Nephron (organoid): ENCODE results near the gene RAB43.
"Not testable (repeated sequence)": the region's sequence is repeated elsewhere in the genome, so short reads cannot be mapped to it uniquely, and the experiment has no call there.

ENCODE experiments used
- H3K27ac Mint-ChIP-seq, 3 experiments: 2 replicates each; pipeline ENCODE4 v1.8.0; 2020; ENCODE audit warnings: mixed read lengths in 3 of 3, mild to moderate bottlenecking in 2 of 3, moderate library complexity in 1 of 3
- H3K27me3 Mint-ChIP-seq: 2 replicates; pipeline ENCODE4 v1.8.0; 2021; ENCODE audit warnings: low read depth, mild to moderate bottlenecking, moderate library complexity, mixed read lengths
- H3K36me3 Mint-ChIP-seq: 2 replicates; pipeline ENCODE4 v1.8.0; 2020; ENCODE audit warnings: low read depth, mixed read lengths
- H3K4me1 Mint-ChIP-seq: 2 replicates; pipeline ENCODE4 v1.8.0; 2020; ENCODE audit warnings: mixed read lengths
- H3K4me3 Mint-ChIP-seq, 3 experiments: 2 replicates each; pipeline ENCODE4 v1.8.0; 2020; ENCODE audit warnings: mild to moderate bottlenecking in 3 of 3, mixed read lengths in 3 of 3, moderate library complexity in 2 of 3
- H3K9me3 Mint-ChIP-seq: 2 replicates; pipeline ENCODE4 v1.8.0; 2020; ENCODE audit warnings: mixed read lengths
- TF ChIP-seq, protein P1 (sequence below), 3 experiments: fragments of 200-600 bp; sonication (generic); IDR thresholded peaks; one replicate each; pipeline ENCODE4 v1.5.0; 2021; ENCODE audit warnings: antibody characterized with exemption in 3 of 3; ENCODE audit not compliant: unreplicated experiment in 3 of 3

The RAB43 gene

DNA sequence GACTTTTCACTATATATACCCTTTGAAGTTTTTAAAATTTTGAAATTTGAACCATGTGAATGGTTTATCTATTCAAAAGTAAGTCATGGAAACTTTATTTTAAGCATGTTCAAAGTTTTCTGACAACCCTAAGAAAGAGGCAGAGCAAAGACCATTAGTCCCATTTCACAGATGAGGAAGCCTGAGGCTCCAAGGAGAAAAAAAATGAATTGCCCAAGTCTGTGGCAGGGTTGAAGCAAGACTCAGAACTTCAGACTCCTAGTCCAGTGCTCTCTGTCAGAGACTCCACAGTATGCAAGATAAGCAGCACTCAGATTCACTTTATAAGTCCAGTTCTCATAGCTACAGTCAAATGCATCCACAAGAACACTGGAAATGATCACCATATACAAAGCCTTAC, 4.5 kb downstream of the RAB43 start:
- Mint-ChIP-seq H3K4me3 (peak overlapping the region in 2 of 3 experiments; percentile 36 to 47), H3K27ac (no peak overlapping the region), H3K36me3 (peaks cover 16% of the 10 kb centered on the region), H3K4me1 (peaks cover 33% of the 10 kb centered on the region), H3K27me3 (no peaks in the 10 kb centered on the region), H3K9me3 (no peaks in the 10 kb centered on the region)
- TF ChIP-seq, protein P1, sequence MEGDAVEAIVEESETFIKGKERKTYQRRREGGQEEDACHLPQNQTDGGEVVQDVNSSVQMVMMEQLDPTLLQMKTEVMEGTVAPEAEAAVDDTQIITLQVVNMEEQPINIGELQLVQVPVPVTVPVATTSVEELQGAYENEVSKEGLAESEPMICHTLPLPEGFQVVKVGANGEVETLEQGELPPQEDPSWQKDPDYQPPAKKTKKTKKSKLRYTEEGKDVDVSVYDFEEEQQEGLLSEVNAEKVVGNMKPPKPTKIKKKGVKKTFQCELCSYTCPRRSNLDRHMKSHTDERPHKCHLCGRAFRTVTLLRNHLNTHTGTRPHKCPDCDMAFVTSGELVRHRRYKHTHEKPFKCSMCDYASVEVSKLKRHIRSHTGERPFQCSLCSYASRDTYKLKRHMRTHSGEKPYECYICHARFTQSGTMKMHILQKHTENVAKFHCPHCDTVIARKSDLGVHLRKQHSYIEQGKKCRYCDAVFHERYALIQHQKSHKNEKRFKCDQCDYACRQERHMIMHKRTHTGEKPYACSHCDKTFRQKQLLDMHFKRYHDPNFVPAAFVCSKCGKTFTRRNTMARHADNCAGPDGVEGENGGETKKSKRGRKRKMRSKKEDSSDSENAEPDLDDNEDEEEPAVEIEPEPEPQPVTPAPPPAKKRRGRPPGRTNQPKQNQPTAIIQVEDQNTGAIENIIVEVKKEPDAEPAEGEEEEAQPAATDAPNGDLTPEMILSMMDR (IDR thresholded peaks at IDR 0.05; ENCODE audit: unreplicated experiment in 3 of 3) = no peak

DNA sequence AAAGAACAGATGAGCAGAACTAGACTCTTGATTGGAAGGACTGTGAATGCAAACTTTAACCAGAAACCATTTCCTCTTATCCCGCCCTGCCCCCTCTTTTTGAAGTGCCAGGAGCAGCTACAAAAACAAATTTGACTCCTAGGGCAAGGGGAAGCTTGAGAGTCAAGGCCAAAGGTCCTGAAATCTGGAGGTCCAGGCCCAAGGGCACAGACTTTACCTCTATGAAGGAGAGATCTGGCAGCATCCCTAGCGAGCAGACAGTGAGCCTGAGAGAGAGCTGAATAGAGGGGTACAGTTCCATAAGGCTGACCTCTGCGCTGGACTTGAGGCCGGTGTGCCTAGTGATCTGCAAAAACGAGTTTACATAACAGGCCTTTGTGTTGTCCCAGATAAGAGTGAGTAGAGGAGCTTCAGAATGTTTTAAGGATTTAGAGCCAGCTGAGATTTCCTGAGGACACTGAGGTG, 5.1 kb downstream of the RAB43 start:
- TF ChIP-seq, protein P1 (IDR thresholded peaks at IDR 0.05; ENCODE audit: unreplicated experiment in 3 of 3) = no peak
- H3K4me3 Mint-ChIP-seq = peak overlapping the region; percentile 9 to 31 (median 22)
- H3K4me1 Mint-ChIP-seq = peaks cover 33% of the 10 kb centered on the region
- no peaks in the 10 kb centered on the region for H3K9me3 Mint-ChIP-seq
- peaks cover 17% of the 10 kb centered on the region for H3K36me3 Mint-ChIP-seq
- H3K27me3 Mint-ChIP-seq = no peaks in the 10 kb centered on the region
- peak overlapping the region in 2 of 3 experiments; percentile 43 to 55 for H3K27ac Mint-ChIP-seq

DNA sequence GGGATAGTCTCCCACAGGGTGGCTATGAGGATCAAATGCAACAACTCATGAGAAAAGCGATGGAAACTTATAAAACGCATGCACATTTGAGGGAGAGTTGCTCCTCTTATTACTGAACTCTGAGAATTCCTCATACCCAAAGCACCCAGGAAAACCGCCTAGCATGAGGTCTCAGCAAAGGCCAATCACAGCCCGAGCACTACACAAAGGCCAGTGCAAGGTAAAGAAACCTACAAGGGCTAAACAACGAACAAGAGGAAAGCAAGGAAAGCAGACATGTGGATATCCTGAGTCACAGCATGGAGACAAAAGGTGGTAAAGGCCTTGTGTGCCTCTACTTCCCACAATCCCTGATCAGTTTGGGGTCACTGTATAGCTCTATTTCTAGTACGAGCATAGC, 7.1 kb downstream of the RAB43 start:
- Mint-ChIP-seq H3K4me3 (no peak overlapping the region), H3K27me3 (no peaks in the 10 kb centered on the region), H3K27ac (no peak overlapping the region), H3K9me3 (no peaks in the 10 kb centered on the region), H3K4me1 (peaks cover 21% of the 10 kb centered on the region), H3K36me3 (peaks cover 29% of the 10 kb centered on the region)
- TF ChIP-seq, protein P1 (IDR thresholded peaks at IDR 0.05; ENCODE audit: unreplicated experiment in 3 of 3) = no peak

DNA sequence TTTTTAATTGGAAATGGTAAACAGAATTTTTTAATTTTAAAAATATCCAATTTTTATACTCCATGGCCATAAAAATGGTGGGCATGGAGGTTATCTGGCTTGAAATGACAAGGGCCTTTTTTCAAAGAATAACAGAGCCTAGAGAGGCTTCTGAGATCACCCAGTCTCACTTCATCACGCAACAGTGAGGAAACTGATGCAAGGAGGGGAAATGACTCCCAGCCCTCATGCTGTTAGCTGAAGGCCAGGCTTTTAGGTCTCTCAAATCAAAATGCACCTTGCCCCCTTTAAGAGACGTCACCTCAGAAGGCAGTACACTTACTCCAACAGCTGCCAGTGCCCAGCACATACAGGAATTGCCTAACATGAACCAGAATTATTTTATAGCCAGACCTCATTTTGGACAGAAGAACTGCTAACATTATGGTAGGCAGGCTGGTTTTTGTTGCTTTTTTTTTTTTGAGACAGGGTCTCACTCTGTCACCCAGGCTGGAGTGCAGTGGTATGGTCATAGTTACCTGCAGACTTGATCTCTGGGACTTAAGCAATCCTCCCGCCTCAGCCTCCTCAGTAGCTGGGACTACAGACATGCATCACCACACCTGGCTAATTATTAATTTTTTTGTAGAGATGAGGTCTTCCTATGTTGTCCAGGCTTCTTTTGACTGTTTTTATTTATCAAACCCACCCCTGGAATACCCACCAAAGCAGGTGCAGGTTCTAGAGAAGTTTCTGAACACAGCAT, 9.1 kb downstream of the RAB43 start:
- Mint-ChIP-seq H3K27ac (no peak overlapping the region), H3K9me3 (no peaks in the 10 kb centered on the region), H3K4me3 (no peak overlapping the region), H3K27me3 (no peaks in the 10 kb centered on the region), H3K4me1 (peaks cover 9% of the 10 kb centered on the region), H3K36me3 (peaks cover 30% of the 10 kb centered on the region)
- TF ChIP-seq, protein P1 (IDR thresholded peaks at IDR 0.05; ENCODE audit: unreplicated experiment in 3 of 3) = no peak

DNA sequence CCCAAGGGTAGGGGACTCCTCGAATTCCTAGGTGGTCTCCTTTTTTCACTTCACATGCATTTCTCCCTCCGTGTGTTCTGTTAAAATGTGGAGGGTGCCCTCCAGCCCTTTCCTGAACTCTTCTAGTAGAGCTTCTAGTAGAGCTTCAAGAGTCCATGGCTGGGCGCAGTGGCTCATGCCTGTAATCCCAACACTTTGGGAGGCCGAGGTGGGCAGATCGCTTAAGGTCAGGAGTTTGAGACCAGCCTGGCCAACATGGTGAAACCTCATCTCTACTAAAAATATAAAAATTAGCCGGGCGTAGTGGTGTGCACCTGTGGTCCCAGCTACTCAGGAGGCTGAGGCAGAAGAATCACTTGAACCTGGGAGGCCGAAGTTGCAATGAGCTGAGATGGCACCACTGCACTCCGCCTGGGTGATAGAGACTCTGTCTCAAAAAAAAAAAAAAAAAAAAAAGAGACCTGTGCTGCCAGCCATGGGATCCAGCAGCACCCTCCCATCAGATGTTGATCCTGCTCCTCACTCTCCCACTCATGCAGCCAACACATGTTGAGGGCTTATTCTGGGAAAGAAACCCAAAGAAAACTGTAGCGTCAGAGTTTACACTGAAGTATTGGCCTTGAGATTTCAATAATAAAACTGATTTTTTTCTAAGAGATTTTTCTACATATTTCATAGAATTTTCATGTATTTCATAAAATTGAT, 10.4 kb downstream of the RAB43 start:
- H3K9me3 Mint-ChIP-seq, H3K4me1 Mint-ChIP-seq, H3K27me3 Mint-ChIP-seq, H3K4me3 Mint-ChIP-seq, H3K27ac Mint-ChIP-seq: not testable (repeated sequence)
- peaks cover 27% of the 10 kb centered on the region for H3K36me3 Mint-ChIP-seq

DNA sequence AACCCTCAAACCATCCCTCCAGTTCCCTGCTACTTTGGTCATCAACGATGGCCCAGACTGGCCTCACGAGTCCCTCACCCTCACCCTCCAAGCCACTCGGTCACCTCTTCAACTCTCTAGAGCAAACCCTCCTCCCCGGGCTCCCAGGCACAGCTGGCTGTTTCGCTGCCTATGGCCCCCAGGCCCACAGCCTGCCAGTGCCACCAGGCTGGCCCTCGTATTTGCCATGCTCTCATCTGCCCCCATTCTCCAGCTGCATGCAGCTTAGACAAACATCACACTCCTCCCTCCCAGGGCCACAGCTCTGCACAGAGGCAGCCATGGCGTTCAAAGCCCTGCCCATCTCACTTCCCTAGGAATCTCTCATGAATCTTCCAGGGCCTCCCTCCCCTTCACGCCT, 13.8 kb downstream of the RAB43 start:
- Mint-ChIP-seq H3K4me1 (no peaks in the 10 kb centered on the region), H3K36me3 (peaks cover 19% of the 10 kb centered on the region)
- TF ChIP-seq, protein P1 (IDR thresholded peaks at IDR 0.05; ENCODE audit: unreplicated experiment in 3 of 3) = no peak

More for the DNA sequence above, 13.8 kb downstream of the RAB43 start:
- H3K9me3 Mint-ChIP-seq = no peaks in the 10 kb centered on the region
- no peak overlapping the region for H3K4me3 Mint-ChIP-seq
- H3K27ac Mint-ChIP-seq = no peak overlapping the region
- H3K27me3 Mint-ChIP-seq = no peaks in the 10 kb centered on the region
